Pancreas (tissue), 10 donors: ENCODE data around the gene APOL1. TPM values are rescaled to one million over a fixed set of nuclear protein-coding genes. Genes with fewer than 3 reads are reported as not detected.
"Not testable (repeated sequence)": the region's sequence is repeated elsewhere in the genome, so short reads cannot be mapped to it uniquely, and the experiment has no call there.

Experiments
- ATAC-seq, 4 donors: fragments of 200-7000 bp; cut with Tn5 transposase; one replicate each; pipeline versions ENCODE4 v1.8.0 to v1.9.1; 2020; ENCODE audit warnings: mild to moderate bottlenecking in 4 of 4, moderate library complexity in 4 of 4
- DNase-seq, 6 donors: peaks; one replicate each; pipeline ENCODE4 v3.0.0-alpha.2; 2020
- FAIRE-seq: peaks from 2 replicates; lab custom pipeline; 2012; peaks lifted over from hg19 to GRCh38; lab: Jason Lieb, UNC
- H3K27ac ChIP-seq, 4 donors: fragments of 200-600 bp; sonication (generic); 1 replicate in 3 of 4; 2 replicates in 1 of 4; pipeline versions ENCODE4 v1.5.0 to v1.8.0; 2020
- H3K27me3 ChIP-seq, 4 donors: fragments of 200-600 bp; one replicate each; pipeline ENCODE4 v1.8.0; 2021
- H3K36me3 ChIP-seq, 3 donors: fragments of 200-600 bp; sonication (generic) in 1 of 3; one replicate each; pipeline versions ENCODE4 v1.5.0 to v1.8.0; 2020 to 2021
- H3K4me1 ChIP-seq, 3 donors: fragments of 200-600 bp; one replicate each; pipeline ENCODE4 v1.8.0; 2021
- H3K4me3 ChIP-seq, 4 donors: fragments of 200-600 bp; sonication (generic) in 2 of 4; one replicate each; pipeline versions ENCODE4 v1.5.0 to v1.8.0; 2020 to 2021
- H3K9me3 ChIP-seq, 4 donors: fragments of 200-600 bp; one replicate each; pipeline ENCODE4 v1.8.0; 2021
- CTCF ChIP-seq, 4 donors: fragments of 200-600 bp; sonication (generic) in 3 of 4; IDR thresholded peaks; one replicate each; pipeline versions ENCODE4 v1.5.0 to v1.8.0; 2021; ENCODE audit warnings: antibody characterized with exemption in 4 of 4
- WGBS, 2 donors: extraction: QIAGEN DNeasy Blood & Tissue Kit; methylation state at CpG; one replicate each; pipeline ENCODE4 v1.1.7; 2013; 5-methylcytosine and 5-hydroxymethylcytosine counted together
- intact Hi-C, 3 donors: fragments of 100-400 bp; cut with DNase I; formaldehyde crosslinking; loops; one replicate each; pipeline versions ENCODE4 v1.11.1 to v1.14.2; 2022
- polyA plus RNA-seq, 2 donors: library from polyadenylated mRNA; stranded (reverse); fragments of 200-250 nt; gene quantifications; one replicate each; pipeline ENCODE4 v1.2.3, GENCODE V29; 2013
- total RNA-seq, 6 donors: library from RNA; stranded (reverse); fragmentation: NEBNext Ultra II Directional in 4 of 6; extraction: Animal tissue kit (Norgen Biotek cat#: 25700) in 4 of 6; gene quantifications; one replicate each; pipeline versions ENCODE4 v1.2.1 to v1.2.4, GENCODE V29; 2021 to 2023
- donor health status: healthy with polysubstance abuse.
- donor health status: DM: no; HTN: no; CAD: no; lungs with moderate emphysema.
- donor health status: DM: no; HTN: no; CAD: no.
- donor health status: control.
- donor health status: control.
- donor health status: Bipolar disorder and iron deficiency.
- donor health status: DM: yes; HTN: yes; CAD: no.
- donor health status: DM: no; HTN: no; CAD: no.
- donor health status: DM: no; HTN: no; CAD: no.
- donor health status: DM: yes; HTN: yes; CAD: no.

APOL1 gene
- total and polyA plus RNA-seq, 8 donors, result 3.2 to 25.5 (median 5.5) TPM

- FAIRE-seq (no peak), ATAC-seq (peak in 3 of 4 donors; percentile 12 to 39 (median 20)), DNase-seq (no peak)
- no peaks in the 10 kb centered on the region for H3K36me3 ChIP-seq
- intact Hi-C loops, result no loop called here
- H3K4me3 ChIP-seq, result no peak overlapping the region
- TF ChIP-seq CTCF (IDR thresholded peaks at IDR 0.05), result no peak
- 79 to 92% methylated on average over 5 of the region's 5 CpGs for WGBS, 2 donors
- H3K4me1 ChIP-seq, result no peaks in the 10 kb centered on the region
- H3K27ac ChIP-seq, result no peak overlapping the region
- H3K9me3 ChIP-seq, result no peaks in the 10 kb centered on the region
- no peaks in the 10 kb centered on the region for H3K27me3 ChIP-seq
Measured at GRCh38 chr22:36244522-36245391, 8.2 kb upstream of the APOL1 start.

- TF ChIP-seq CTCF (IDR thresholded peaks at IDR 0.05), result no peak
Measured at GRCh38 chr22:36245805-36246356, 7.1 kb upstream of the APOL1 start.

GRCh38 chr22:36246718-36247117 lies 6.2 kb upstream of the APOL1 start:
- WGBS, 2 donors, result 59 to 63% methylated on average over 3 of the region's 3 CpGs
- ATAC-seq (no peak), FAIRE-seq (no peak), DNase-seq (no peak)
- H3K27me3 ChIP-seq, result no peaks in the 10 kb centered on the region
- no peaks in the 10 kb centered on the region for H3K36me3 ChIP-seq
- H3K4me3 ChIP-seq, result no peak overlapping the region
- H3K27ac ChIP-seq, result no peak overlapping the region
- H3K4me1 ChIP-seq, result no peaks in the 10 kb centered on the region
- TF ChIP-seq CTCF (IDR thresholded peaks at IDR 0.05), result no peak
- H3K9me3 ChIP-seq, result no peaks in the 10 kb centered on the region
- intact Hi-C loops, result no loop called here

More at GRCh38 chr22:36245805-36246356, 7.1 kb upstream of the APOL1 start:
- FAIRE-seq, result no peak
- no peak for ATAC-seq
- WGBS, 2 donors, result 56 to 63% methylated on average over 4 of the region's 4 CpGs
- Histone ChIP-seq H3K4me3 (no peak overlapping the region), H3K9me3 (no peaks in the 10 kb centered on the region), H3K4me1 (no peaks in the 10 kb centered on the region), H3K27ac (no peak overlapping the region), H3K27me3 (no peaks in the 10 kb centered on the region), H3K36me3 (no peaks in the 10 kb centered on the region)
- intact Hi-C loops, result no loop called here
- no peak for DNase-seq

GRCh38 chr22:36247955-36248354 lies 5.0 kb upstream of the APOL1 start:
- DNase-seq, result no peak
- no peak for ATAC-seq
- 69 to 73% methylated on average over 5 of the region's 5 CpGs for WGBS, 2 donors
- no peaks in the 10 kb centered on the region for H3K27me3 ChIP-seq
- no peaks in the 10 kb centered on the region for H3K36me3 ChIP-seq
- no peaks in the 10 kb centered on the region for H3K9me3 ChIP-seq
- H3K27ac ChIP-seq, result no peak overlapping the region
- H3K4me1 ChIP-seq, result no peaks in the 10 kb centered on the region
- no peak overlapping the region for H3K4me3 ChIP-seq
- FAIRE-seq, result no peak
- intact Hi-C loops, result no loop called here
- TF ChIP-seq CTCF (IDR thresholded peaks at IDR 0.05), result no peak

GRCh38 chr22:36249160-36249559 lies 3.8 kb upstream of the APOL1 start:
- no peaks in the 10 kb centered on the region for H3K36me3 ChIP-seq
- H3K4me3 ChIP-seq, result no peak overlapping the region
- no peak for FAIRE-seq
- H3K27ac ChIP-seq, result no peak overlapping the region
- ATAC-seq, result no peak
- no peak for TF ChIP-seq CTCF (IDR thresholded peaks at IDR 0.05)
- intact Hi-C loops, result no loop called here
- 85 to 93% methylated on average over 2 of the region's 2 CpGs for WGBS, 2 donors
- H3K9me3 ChIP-seq, result no peaks in the 10 kb centered on the region
- no peaks in the 10 kb centered on the region for H3K27me3 ChIP-seq
- H3K4me1 ChIP-seq, result no peaks in the 10 kb centered on the region
- DNase-seq, result no peak

- WGBS, 2 donors, result 74 to 82% methylated on average over 24 of the region's 24 CpGs
- ATAC-seq, H3K9me3 ChIP-seq, FAIRE-seq, intact Hi-C loops, H3K4me3 ChIP-seq, H3K27me3 ChIP-seq, H3K36me3 ChIP-seq, DNase-seq, H3K4me1 ChIP-seq: not testable (repeated sequence)
- peak overlapping the region in 2 of 4 donors; percentile 28 to 44 for H3K27ac ChIP-seq
Measured at GRCh38 chr22:36250292-36250960, 2.5 kb upstream of the APOL1 start.
